HepG2 (cell line): ENCODE results near the gene BLVRB. TPM values are rescaled to one million over a fixed set of nuclear protein-coding genes. Genes with fewer than 3 reads are reported as not detected.

Experiments
- ATAC-seq: fragments of 200-7000 bp; cut with Tn5 transposase; 3 replicates; pipeline ENCODE4 v1.9.1; 2020; ENCODE audit warnings: mild to moderate bottlenecking, moderate library complexity
- BruUV-seq: library from RNA; stranded (reverse); fragments of 400-500 nt; replicated peaks from 2 replicates; lab custom pipeline; 2021; lab: Mats Ljungman, UMichigan
- CTCF ChIA-PET: fragments of 300-600 bp; formaldehyde crosslinking; extraction: SDS; loops from one replicate; lab custom pipeline; 2021; ENCODE audit warnings: low total read pairs, inconsistent platforms, low intra/inter-chr PET ratio; lab: Yijun Ruan, JAX
- POLR2A ChIA-PET: fragments of 350-600 bp; sonication (Branson Sonifier 250); formaldehyde crosslinking; loops from one replicate; lab custom pipeline; 2020; ENCODE audit warnings: antibody characterized with exemption, inconsistent platforms; lab: Yijun Ruan, JAX
- DNase-seq: peaks from one replicate; pipeline ENCODE4 v3.0.0-alpha.2; 2015; ENCODE audit warnings: low spot score
- FAIRE-seq: peaks from 3 replicates; lab custom pipeline; 2011; peaks lifted over from hg19 to GRCh38; lab: Jason Lieb, UNC
- H2AFZ ChIP-seq: one replicate; pipeline ENCODE4 v1.6.1; 2011; ENCODE audit warnings: low read length, inconsistent platforms
- H3K27ac ChIP-seq: fragments of 300-600 bp; 3 replicates; pipeline ENCODE4 v1.8.0; 2011; ENCODE audit warnings: mixed run types, mild to moderate bottlenecking, mixed read lengths, low read length, inconsistent platforms; ENCODE audit not compliant: insufficient read depth; ENCODE audit errors: extremely low read length
- H3K27me3 ChIP-seq, 2 experiments: fragments of 200-600 bp in 1 of 2; 2 replicates in 1 of 2; 3 replicates in 1 of 2; pipeline versions ENCODE4 v1.6.0 to v1.8.0; 2011; ENCODE audit warnings: low read length in 2 of 2, mild to moderate bottlenecking in 2 of 2, moderate library complexity in 2 of 2, inconsistent platforms in 1 of 2; ENCODE audit not compliant: insufficient read depth in 2 of 2, control insufficient read depth in 1 of 2
- H3K36me3 ChIP-seq, 2 experiments: fragments of 200-600 bp in 1 of 2; replicated peaks in 1 of 2; 2 replicates in 1 of 2; 3 replicates in 1 of 2; pipeline versions ENCODE4 v1.5.1 to v1.8.0; 2011; ENCODE audit warnings: low read length in 2 of 2, inconsistent platforms in 1 of 2; ENCODE audit not compliant: insufficient read depth in 2 of 2, control insufficient read depth in 1 of 2
- H3K4me1 ChIP-seq: 2 replicates; pipeline ENCODE4 v1.5.1; 2012; ENCODE audit warnings: low read length, inconsistent platforms; ENCODE audit not compliant: insufficient read depth
- H3K4me2 ChIP-seq: 2 replicates; pipeline ENCODE4 v1.6.0; 2011; ENCODE audit warnings: low read depth, low read length, inconsistent platforms
- H3K4me3 ChIP-seq, 3 experiments: fragments of 200-600 bp in 1 of 3; sonication (generic), shearing (Covaris generic) in 1 of 3; replicated peaks in 1 of 3; 2 replicates each; pipeline ENCODE4 v1.5.1; 2011 to 2016; ENCODE audit warnings: low read length in 3 of 3, inconsistent platforms in 2 of 3, low read depth in 2 of 3, mild to moderate bottlenecking in 2 of 3, control low read depth in 1 of 3, mixed read lengths in 1 of 3; ENCODE audit not compliant: insufficient read depth in 1 of 3
- H3K79me2 ChIP-seq: one replicate; pipeline ENCODE4 v1.6.1; 2011; ENCODE audit warnings: low read length, inconsistent platforms; ENCODE audit not compliant: insufficient read depth
- H3K9ac ChIP-seq: 2 replicates; pipeline ENCODE4 v1.6.0; 2011; ENCODE audit warnings: mild to moderate bottlenecking, low read depth, low read length, inconsistent platforms; ENCODE audit not compliant: insufficient read depth
- H3K9me3 ChIP-seq: 2 replicates; pipeline ENCODE4 v1.5.1; 2012; ENCODE audit warnings: mild to moderate bottlenecking, low read length
- H4K20me1 ChIP-seq: 2 replicates; pipeline ENCODE4 v1.6.0; 2011; ENCODE audit warnings: inconsistent platforms, mild to moderate bottlenecking, low read length, moderate library complexity; ENCODE audit not compliant: insufficient read depth
- ATM ChIP-seq: fragments of 450-650 bp; IDR thresholded peaks from 2 replicates; pipeline ENCODE4 v1.7.1; 2017; ENCODE audit warnings: mild to moderate bottlenecking, borderline replicate concordance
- CHCHD3 ChIP-seq: sonication (generic); formaldehyde crosslinking; IDR thresholded peaks from 2 replicates; pipeline ENCODE4 v1.8.0; 2022; ENCODE audit warnings: mild to moderate bottlenecking, missing genetic modification reagents, moderate library complexity
- ELF4 ChIP-seq: sonication (generic); formaldehyde crosslinking; IDR thresholded peaks from 2 replicates; pipeline ENCODE4 v1.5.0; 2020; ENCODE audit warnings: missing genetic modification reagents, mild to moderate bottlenecking, moderate library complexity, borderline replicate concordance
- GZF1 ChIP-seq: sonication (generic); formaldehyde crosslinking; IDR thresholded peaks from 2 replicates; pipeline ENCODE4 v1.5.1; 2020; ENCODE audit warnings: mild to moderate bottlenecking, missing genetic modification reagents
- NRL ChIP-seq: sonication (generic); formaldehyde crosslinking; IDR thresholded peaks from 2 replicates; pipeline ENCODE4 v1.5.0; 2020; ENCODE audit warnings: missing genetic modification reagents, mild to moderate bottlenecking, moderate library complexity, borderline replicate concordance
- PLRG1 ChIP-seq: fragments of 450-650 bp; conservative IDR thresholded peaks from 2 replicates; pipeline ENCODE4 v1.6.1; 2016
- POGK ChIP-seq: sonication (generic); formaldehyde crosslinking; conservative IDR thresholded peaks from 2 replicates; pipeline ENCODE4 v1.8.0; 2022; ENCODE audit warnings: mild to moderate bottlenecking, moderate library complexity, missing genetic modification reagents
- SNAPC2 ChIP-seq: sonication (generic); formaldehyde crosslinking; IDR thresholded peaks from 2 replicates; pipeline ENCODE4 v1.8.1; 2022; ENCODE audit warnings: mild to moderate bottlenecking, missing genetic modification reagents
- TRIM22 ChIP-seq: fragments of 450-650 bp; IDR thresholded peaks from 2 replicates; pipeline ENCODE4 v1.6.1; 2017
- ZEB1 ChIP-seq: IDR thresholded peaks from 2 replicates; pipeline ENCODE4 v1.6.1; 2012; ENCODE audit warnings: mild to moderate bottlenecking, low read depth, inconsistent platforms; ENCODE audit not compliant: insufficient replicate concordance
- ZNF10 ChIP-seq: sonication (generic); formaldehyde crosslinking; IDR thresholded peaks from 2 replicates; pipeline ENCODE4 v1.4.0; 2020; ENCODE audit warnings: mild to moderate bottlenecking, low read depth, missing genetic modification reagents, borderline replicate concordance
- ZNF17 ChIP-seq: sonication (generic); formaldehyde crosslinking; IDR thresholded peaks from 2 replicates; pipeline ENCODE4 v1.5.0; 2020; ENCODE audit warnings: mild to moderate bottlenecking, missing genetic modification reagents
- ZNF280B ChIP-seq: sonication (generic); formaldehyde crosslinking; IDR thresholded peaks from 2 replicates; pipeline ENCODE4 v1.5.0; 2020; ENCODE audit warnings: missing genetic modification reagents, mild to moderate bottlenecking, borderline replicate concordance
- ZNF282 ChIP-seq: fragments of 450-650 bp; IDR thresholded peaks from 2 replicates; pipeline ENCODE4 v1.6.1; 2018; ENCODE audit not compliant: partially characterized antibody
- ZNF30 ChIP-seq: sonication (generic); formaldehyde crosslinking; IDR thresholded peaks from 2 replicates; pipeline ENCODE4 v1.5.0; 2020; ENCODE audit warnings: mild to moderate bottlenecking, missing genetic modification reagents
- ZNF460 ChIP-seq: sonication (generic); formaldehyde crosslinking; IDR thresholded peaks from 2 replicates; pipeline ENCODE4 v1.5.1; 2020; ENCODE audit warnings: missing genetic modification reagents, mild to moderate bottlenecking, borderline replicate concordance
- ZNF569 ChIP-seq: sonication (generic); formaldehyde crosslinking; IDR thresholded peaks from 2 replicates; pipeline ENCODE4 v1.5.0; 2020; ENCODE audit warnings: mild to moderate bottlenecking, missing genetic modification reagents, moderate library complexity, borderline replicate concordance
- ZNF589 ChIP-seq: sonication (generic); formaldehyde crosslinking; conservative IDR thresholded peaks from 2 replicates; pipeline ENCODE4 v1.8.0; 2022; ENCODE audit warnings: mild to moderate bottlenecking, moderate library complexity, missing genetic modification reagents
- ZNF674 ChIP-seq: sonication (generic); formaldehyde crosslinking; IDR thresholded peaks from 2 replicates; pipeline ENCODE4 v1.5.0; 2020; ENCODE audit warnings: low read depth, mild to moderate bottlenecking, missing genetic modification reagents
- ZNF782 ChIP-seq: sonication (generic); formaldehyde crosslinking; IDR thresholded peaks from 2 replicates; pipeline ENCODE4 v1.4.0; 2020; ENCODE audit warnings: missing genetic modification reagents, mild to moderate bottlenecking, borderline replicate concordance
- WGBS: methylation state at CpG from one replicate; pipeline ENCODE4 v1.1.6; 2017; ENCODE audit warnings: low lambda C conversion rate; 5-methylcytosine and 5-hydroxymethylcytosine counted together
- in situ Hi-C: cut with HindIII; loops from 2 replicates; pipeline ENCODE4 v1.10.0; 2017; ENCODE audit warnings: low pct_unique_long_range_greater_than_20kb; ENCODE audit not compliant: extremely low pct_ligation_motif_present
- intact Hi-C: fragments of 100-400 bp; cut with micrococcal nuclease; formaldehyde crosslinking; loops from one replicate; pipeline ENCODE4 v1.10.0; 2022; ENCODE audit not compliant: unreplicated experiment
- polyA plus RNA-seq, 8 experiments: library from polyadenylated mRNA; depleted of rRNA in 3 of 8; stranded (reverse) in 7 of 8; unstranded in 1 of 8; fragments of >200 nt; fragmentation: Illumina TruSeq in 4 of 8; extraction: Trizol in 4 of 8; gene quantifications; 2 replicates each; pipeline versions ENCODE4 v1.2.1 to v1.2.3, GENCODE V29; 2011 to 2016; ENCODE audit warnings: low read depth in 4 of 8, missing spikeins in 1 of 8, mixed read lengths in 1 of 8; ENCODE audit not compliant: insufficient read depth in 1 of 8
- total RNA-seq, 5 experiments: library from RNA; depleted of rRNA; stranded (reverse); fragments of >200 nt; fragmentation: Illumina TruSeq; extraction: Trizol; gene quantifications; 2 replicates each; pipeline ENCODE4 v1.2.3, GENCODE V29; 2016; ENCODE audit warnings: low read depth in 1 of 5

Gene BLVRB
- total and polyA plus RNA-seq, 2 of the 13 experiments (the other 11 are each of a cell fraction or from before 2014, with no cell fraction given) = 25.9 to 51.4 TPM

GRCh38 chr19:40466985-40467734, 1.6 kb upstream of the BLVRB start, which contains the start of gene SPTBN4:
Gene SPTBN4, plus strand, starts transcription at chr19:40467001. Its CDS starts 5,621 bp downstream, at chr19:40472622.
- ChIA-PET POLR2A (interaction anchor here (4.0 kb wide), 1 partner anchor 42 kb away, joined by 47 read pairs; the partner anchor contains the start of gene SERTAD1), CTCF (no interaction called here)
- ATAC-seq (no peak), FAIRE-seq (no peak), DNase-seq (no peak)
- H3K27me3 ChIP-seq = peaks cover 1 to 17% of the 10 kb centered on the region in 2 experiments; a peak in 3 of 5 replicates
- peak within 1 kb of the TSS; percentile 99 for H3K4me2 ChIP-seq
- in situ Hi-C loops (no loop called here), intact Hi-C loops (loop anchor here (10.0 kb wide), 1 partner anchor 58 kb away; no protein-coding TSS in a partner anchor)
- H3K4me3 ChIP-seq = peak within 1 kb of the TSS; percentile 44 to 75 (median 62)
- no peaks in the 10 kb centered on the region for H3K79me2 ChIP-seq
- H3K36me3 ChIP-seq = no peaks in the 10 kb centered on the region
- TF ChIP-seq ATM (no peak), TRIM22 (no peak), POGK (CRISPR knock-in tag) (no peak), ZNF460 (no peak), ZNF282 (no peak), ZNF280B (CRISPR knock-in tag) (no peak), ZNF782 (CRISPR knock-in tag) (no peak), NRL (CRISPR knock-in tag) (no peak), PLRG1 (no peak), ZNF30 (CRISPR knock-in tag) (no peak), CHCHD3 (CRISPR knock-in tag) (no peak), ZEB1 (no peak), ZNF17 (CRISPR knock-in tag) (no peak), SNAPC2 (CRISPR knock-in tag) (no peak), ELF4 (no peak), ZNF569 (no peak), ZNF10 (CRISPR knock-in tag) (no peak), ZNF674 (CRISPR knock-in tag) (no peak), GZF1 (CRISPR knock-in tag) (no peak), ZNF589 (no peak)
- WGBS = 32% methylated on average over 8 of the region's 87 CpGs
- peaks cover 37% of the 10 kb centered on the region for H3K4me1 ChIP-seq
- H2AFZ ChIP-seq = no peak within 1 kb of the TSS
- no TSS peak for BruUV-seq
- H3K27ac ChIP-seq = no peak within 1 kb of the TSS
- no peaks in the 10 kb centered on the region for H3K9me3 ChIP-seq
- no peaks in the 10 kb centered on the region for H4K20me1 ChIP-seq
- H3K9ac ChIP-seq = peak within 1 kb of the TSS; percentile 37; the same call in 1 of the 2 replicates
